DND-41 (cell line): ENCODE measurements around the gene FTO.

ENCODE experiments used
- ATAC-seq: fragments of 200-7000 bp; cut with Tn5 transposase; 3 replicates; pipeline ENCODE4 v1.9.1; 2021; ENCODE audit warnings: low read depth; ENCODE audit not compliant: insufficient read depth
- DNase-seq: peaks from one replicate; pipeline ENCODE4 v3.0.0-alpha.2; 2020
- H2AFZ ChIP-seq: 2 replicates; pipeline ENCODE4 v1.6.0; 2012; ENCODE audit warnings: low read depth, low read length
- H3K27ac ChIP-seq: 2 replicates; pipeline ENCODE4 v1.5.1; 2012; ENCODE audit warnings: low read length, inconsistent platforms
- H3K27me3 ChIP-seq: fragments of 200-600 bp; sonication (generic); 2 replicates; pipeline ENCODE4 v1.6.0; 2012; ENCODE audit warnings: low read length, mild to moderate bottlenecking, inconsistent platforms; ENCODE audit not compliant: insufficient read depth, poor library complexity
- H3K36me3 ChIP-seq: 2 replicates; pipeline ENCODE4 v1.5.1; 2012; ENCODE audit warnings: low read length, inconsistent platforms; ENCODE audit not compliant: insufficient read depth
- H3K4me1 ChIP-seq: 2 replicates; pipeline ENCODE4 v1.5.1; 2012; ENCODE audit warnings: mild to moderate bottlenecking, low read length; ENCODE audit not compliant: insufficient read depth
- H3K4me2 ChIP-seq: 2 replicates; pipeline ENCODE4 v1.6.0; 2012; ENCODE audit warnings: mild to moderate bottlenecking, moderate library complexity, low read length, inconsistent platforms; ENCODE audit not compliant: insufficient read depth
- H3K4me3 ChIP-seq, 2 experiments: fragments of 200-600 bp in 1 of 2; shearing (Covaris generic) in 1 of 2; 2 replicates each; pipeline ENCODE4 v1.5.1; 2012 to 2016; ENCODE audit warnings: inconsistent platforms in 2 of 2, low read length in 2 of 2, mild to moderate bottlenecking in 2 of 2, low read depth in 1 of 2, moderate library complexity in 1 of 2
- H3K79me2 ChIP-seq: 2 replicates; pipeline ENCODE4 v1.6.0; 2012; ENCODE audit warnings: low read length, inconsistent platforms; ENCODE audit not compliant: insufficient read depth
- H3K9ac ChIP-seq: 2 replicates; pipeline ENCODE4 v1.6.0; 2012; ENCODE audit warnings: low read depth, mild to moderate bottlenecking, inconsistent platforms, low read length, moderate library complexity
- H3K9me3 ChIP-seq: 2 replicates; pipeline ENCODE4 v1.5.1; 2012; ENCODE audit warnings: low read length, moderate library complexity, mild to moderate bottlenecking, inconsistent platforms; ENCODE audit not compliant: insufficient read depth, severe bottlenecking
- H4K20me1 ChIP-seq: 2 replicates; pipeline ENCODE4 v1.6.0; 2012; ENCODE audit warnings: low read length; ENCODE audit not compliant: insufficient read depth
- CTCF ChIP-seq: IDR thresholded peaks from 2 replicates; pipeline ENCODE4 v1.5.1; 2012; ENCODE audit warnings: borderline replicate concordance, low read length, moderate library complexity, mild to moderate bottlenecking; ENCODE audit not compliant: poor library complexity, severe bottlenecking; ENCODE audit errors: extremely low read depth
- EZH2 ChIP-seq: IDR thresholded peaks from 3 replicates; pipeline ENCODE4 v1.6.1; 2012; ENCODE audit warnings: borderline replicate concordance, low read depth, mild to moderate bottlenecking, moderate library complexity, low read length, inconsistent platforms; ENCODE audit not compliant: severe bottlenecking

Gene FTO

GRCh38 chr16:53756275-53756996 lies 52.5 kb downstream of the FTO start:
- TF ChIP-seq EZH2 (no peak), CTCF (no peak)
- Histone ChIP-seq H2AFZ (no peak overlapping the region), H3K27me3 (no peaks in the 10 kb centered on the region), H3K4me3 (no peak overlapping the region), H3K9ac (no peak overlapping the region), H3K4me2 (no peak overlapping the region), H3K9me3 (no peaks in the 10 kb centered on the region), H3K36me3 (no peaks in the 10 kb centered on the region), H3K4me1 (no peaks in the 10 kb centered on the region), H3K27ac (no peak overlapping the region), H3K79me2 (peaks cover 75% of the 10 kb centered on the region), H4K20me1 (peaks cover 10% of the 10 kb centered on the region; the same call in 1 of the 2 replicates)
- ATAC-seq = no peak
- DNase-seq = no peak

- Histone ChIP-seq H3K27ac (no peak overlapping the region), H3K27me3 (no peaks in the 10 kb centered on the region), H3K36me3 (no peaks in the 10 kb centered on the region), H3K4me3 (no peak overlapping the region), H2AFZ (no peak overlapping the region), H3K4me2 (no peak overlapping the region), H4K20me1 (peaks cover 10% of the 10 kb centered on the region; the same call in 1 of the 2 replicates), H3K9me3 (no peaks in the 10 kb centered on the region), H3K79me2 (peaks cover 70% of the 10 kb centered on the region), H3K9ac (no peak overlapping the region), H3K4me1 (no peaks in the 10 kb centered on the region)
- DNase-seq = no peak
- TF ChIP-seq CTCF (no peak), EZH2 (no peak)
- no peak for ATAC-seq
Observed at GRCh38 chr16:53757971-53758609, 54.1 kb downstream of the FTO start.

GRCh38 chr16:53761962-53762703 lies 58.2 kb downstream of the FTO start:
- DNase-seq = no peak
- Histone ChIP-seq H3K9me3 (no peaks in the 10 kb centered on the region), H3K9ac (no peak overlapping the region), H2AFZ (no peak overlapping the region), H3K79me2 (peaks cover 68% of the 10 kb centered on the region), H3K4me2 (no peak overlapping the region), H3K27ac (no peak overlapping the region), H3K27me3 (no peaks in the 10 kb centered on the region), H3K4me1 (no peaks in the 10 kb centered on the region), H4K20me1 (peaks cover 3% of the 10 kb centered on the region; the same call in 1 of the 2 replicates), H3K36me3 (no peaks in the 10 kb centered on the region), H3K4me3 (no peak overlapping the region)
- TF ChIP-seq CTCF = no peak
- no peak for TF ChIP-seq EZH2
- ATAC-seq = no peak
